Measurements from ENCODE around the gene ARVCF.

The ARVCF gene

DNA sequence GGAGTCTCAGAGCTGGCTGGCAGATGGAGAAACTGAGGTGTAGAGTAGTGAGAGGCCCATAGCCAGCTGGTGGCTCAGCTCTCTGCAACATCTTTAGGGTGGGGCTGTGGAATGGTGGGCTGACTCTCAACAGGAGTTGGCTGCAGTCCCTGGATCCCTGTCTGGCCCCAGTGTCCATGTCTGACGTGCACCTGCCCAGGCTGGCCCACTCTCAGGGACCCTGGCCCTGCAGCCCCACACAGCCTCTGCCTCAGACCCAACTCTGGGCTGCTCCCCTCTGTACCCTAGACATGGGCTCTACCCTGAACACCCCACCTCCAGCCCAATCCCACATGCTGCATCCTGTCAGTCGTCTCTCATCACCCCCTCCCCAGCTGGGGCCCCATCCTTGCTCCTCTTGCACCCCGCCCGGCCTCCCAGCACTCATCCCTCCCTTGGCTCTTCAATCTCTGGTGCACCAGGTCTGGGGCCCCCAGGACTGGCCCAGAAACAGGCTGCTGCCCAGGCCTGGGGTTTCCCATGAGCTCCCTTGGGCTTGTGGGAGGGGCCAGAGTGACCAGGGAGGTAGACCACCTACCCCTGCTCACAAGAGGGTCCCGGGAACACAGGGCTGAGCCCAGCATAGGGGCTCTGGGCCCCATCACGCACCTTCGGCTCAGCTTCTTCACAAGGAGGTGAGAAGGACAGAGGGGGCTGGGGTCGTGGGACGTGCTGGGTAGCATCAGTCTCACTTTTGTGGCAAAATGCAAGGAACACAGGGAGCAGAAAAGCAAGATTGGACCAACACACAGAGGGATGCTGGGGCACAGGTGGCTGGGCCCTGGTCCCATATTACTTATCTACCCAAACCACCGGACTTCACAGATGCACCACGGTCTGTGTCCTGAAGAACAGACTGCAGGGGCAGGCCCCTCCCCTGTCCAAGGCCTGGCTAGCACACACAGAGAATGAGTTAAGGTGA, 31.5 kb downstream of the ARVCF start:
- no peak for DNase-seq

DNA sequence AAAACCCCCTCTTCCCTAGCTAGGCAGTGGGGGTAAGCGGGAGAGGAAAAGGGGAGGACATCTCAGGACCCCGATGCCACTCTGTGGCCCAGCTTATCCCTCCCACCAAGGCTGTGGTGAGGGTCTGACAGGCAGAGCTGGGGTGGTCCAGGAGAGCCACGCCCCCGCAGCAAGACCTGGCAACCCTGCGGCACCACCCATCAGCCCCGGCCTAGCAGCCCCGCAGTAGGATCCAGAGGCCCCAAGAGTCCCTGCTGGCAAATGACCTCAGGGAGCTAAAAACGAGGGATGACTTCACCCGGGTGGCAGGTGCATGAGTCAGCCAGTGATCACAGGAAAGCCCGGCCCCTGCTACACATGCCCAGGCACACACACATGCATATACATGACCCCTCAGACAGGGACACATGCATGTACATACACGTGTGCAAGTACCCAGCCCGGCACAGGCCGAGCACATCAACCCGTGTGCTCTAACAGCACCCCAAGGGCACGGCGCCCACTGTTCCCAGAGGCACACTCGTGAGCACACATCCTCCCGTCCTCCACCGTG, 32.3 kb downstream of the ARVCF start:
- peak; percentile 37 for DNase-seq

DNA sequence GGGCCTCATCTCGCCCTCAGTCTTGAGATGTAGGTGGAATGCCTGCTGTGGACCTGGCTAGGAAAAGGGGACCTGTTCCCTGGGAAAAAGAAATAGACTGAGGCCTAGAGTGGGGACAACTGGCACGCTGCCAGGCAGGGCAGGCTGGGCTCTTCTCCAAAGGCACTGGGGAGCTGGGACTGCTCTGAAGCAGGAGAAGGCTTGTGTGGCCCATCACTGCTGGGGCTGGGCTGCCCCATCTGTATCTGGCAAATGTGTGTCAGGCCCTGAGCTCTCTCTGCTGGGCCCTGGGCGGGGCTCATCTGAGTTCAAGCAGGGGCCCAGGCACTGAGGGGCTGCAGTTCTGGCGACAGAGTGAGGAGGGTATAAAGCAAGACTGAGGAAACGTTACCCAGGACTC, 32.9 kb downstream of the ARVCF start:
- no peak for DNase-seq

DNA sequence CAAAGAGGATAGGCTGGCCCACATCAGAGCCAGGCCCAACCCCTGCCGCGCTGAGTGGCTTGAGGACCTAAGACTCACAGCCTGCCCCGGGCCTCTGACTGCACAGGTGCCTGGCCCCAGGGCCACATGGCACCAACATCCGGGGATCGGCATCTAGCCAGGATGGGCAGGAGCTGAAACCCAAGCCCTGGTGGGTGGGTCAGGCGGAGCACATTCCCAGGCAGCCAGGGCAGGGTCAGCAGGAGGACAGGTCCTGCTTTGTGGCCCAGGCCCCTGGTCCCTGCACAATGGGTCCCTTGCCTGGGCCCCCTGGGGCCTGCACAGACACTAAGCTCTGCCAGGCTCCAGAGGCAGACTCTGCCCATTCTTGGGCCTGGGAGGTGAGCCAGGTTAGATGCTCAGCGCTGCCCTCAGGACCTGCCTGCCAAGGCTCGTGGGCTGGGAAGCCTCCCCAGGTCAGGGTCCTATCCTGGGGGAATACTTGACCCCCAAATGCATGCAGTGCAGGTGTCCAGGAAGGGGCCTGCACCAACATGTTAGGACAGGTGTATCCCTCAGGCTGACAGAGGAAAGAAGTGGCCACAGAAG, 33.5 kb downstream of the ARVCF start:
- DNase-seq, result no peak

DNA sequence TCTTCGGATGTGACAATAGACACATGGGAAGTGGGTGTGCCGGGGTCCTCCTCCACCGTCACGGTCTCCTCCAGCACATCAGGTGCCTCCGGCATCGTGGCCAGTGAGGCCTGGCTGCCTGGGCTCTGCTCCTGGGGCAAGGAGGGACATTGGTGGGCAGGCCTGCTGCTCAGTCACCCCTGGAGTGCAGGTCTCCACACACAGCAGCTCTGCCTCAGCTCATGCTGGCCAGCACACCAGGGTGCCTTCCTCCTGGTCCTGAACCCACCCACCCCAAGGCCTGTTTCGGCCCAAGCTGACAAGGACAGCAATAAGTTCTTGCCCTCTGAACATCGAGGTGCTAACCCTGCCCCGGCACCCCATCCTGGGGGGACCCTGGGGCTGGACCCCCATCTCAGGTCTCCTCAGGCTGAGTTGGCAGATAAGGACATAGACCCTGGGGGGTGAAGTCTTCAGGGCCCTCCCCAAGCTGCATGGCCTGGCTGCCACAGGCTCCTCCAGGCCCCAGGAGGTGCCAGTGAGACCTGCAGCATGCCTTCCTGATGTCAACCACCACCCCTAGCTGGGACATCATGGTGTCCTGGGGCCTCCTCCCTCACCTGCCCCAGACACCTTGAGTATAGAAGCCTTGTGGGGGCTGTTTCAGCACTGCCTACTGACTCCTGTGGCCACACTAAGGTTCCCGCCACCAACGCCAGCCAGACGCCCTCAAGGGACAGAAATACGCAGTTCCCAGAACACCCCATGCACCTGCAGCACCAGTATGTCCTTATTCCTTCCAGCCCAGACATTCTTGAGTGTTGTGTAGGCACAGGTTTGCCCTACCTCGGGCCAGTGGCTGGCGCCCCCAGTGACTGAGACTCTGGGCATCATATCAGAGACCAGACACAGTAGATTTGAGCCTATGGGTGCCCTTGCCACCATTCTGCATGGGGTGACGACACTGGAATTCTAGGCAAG, 34.4 kb downstream of the ARVCF start:
- no peak for DNase-seq

DNA sequence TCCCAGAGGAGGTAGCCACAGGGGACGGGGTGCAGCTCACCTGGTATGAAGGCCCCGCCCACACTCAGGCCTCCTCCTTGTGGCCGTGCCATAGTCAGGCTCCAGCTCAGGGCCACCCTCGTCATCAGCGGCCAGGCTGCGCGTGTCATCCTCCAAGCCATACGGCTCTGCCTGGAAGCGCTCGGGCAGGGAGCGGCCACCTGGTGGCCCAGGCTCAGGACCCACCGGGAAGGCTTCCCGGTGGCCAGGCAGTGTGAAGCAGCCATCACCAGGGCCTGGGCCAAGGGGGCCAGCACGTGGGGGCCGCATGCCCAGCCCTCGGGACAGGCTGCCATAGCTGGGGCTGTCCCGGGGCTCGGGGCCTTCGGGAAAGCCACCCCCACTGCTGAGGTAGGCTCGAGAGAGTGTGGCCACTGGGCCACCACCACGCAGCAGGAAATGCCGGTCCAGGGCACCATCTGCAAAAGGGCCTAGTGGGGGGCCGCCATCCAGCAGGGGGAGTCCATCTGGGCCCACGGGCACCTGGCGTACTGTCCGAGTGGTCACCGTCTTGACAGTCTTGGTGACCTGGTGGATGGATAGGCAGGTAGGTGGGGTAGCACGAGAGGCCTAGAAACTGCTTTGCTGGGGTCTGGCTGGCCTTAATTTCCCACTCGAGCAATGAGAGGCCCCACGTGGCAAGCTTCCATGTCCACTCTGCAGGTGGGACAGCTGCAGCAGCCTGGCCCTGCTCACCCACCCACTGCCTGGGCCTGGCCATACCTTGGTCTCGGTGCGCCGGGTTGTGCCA, 35.3 kb downstream of the ARVCF start:
- no peak for DNase-seq

DNA sequence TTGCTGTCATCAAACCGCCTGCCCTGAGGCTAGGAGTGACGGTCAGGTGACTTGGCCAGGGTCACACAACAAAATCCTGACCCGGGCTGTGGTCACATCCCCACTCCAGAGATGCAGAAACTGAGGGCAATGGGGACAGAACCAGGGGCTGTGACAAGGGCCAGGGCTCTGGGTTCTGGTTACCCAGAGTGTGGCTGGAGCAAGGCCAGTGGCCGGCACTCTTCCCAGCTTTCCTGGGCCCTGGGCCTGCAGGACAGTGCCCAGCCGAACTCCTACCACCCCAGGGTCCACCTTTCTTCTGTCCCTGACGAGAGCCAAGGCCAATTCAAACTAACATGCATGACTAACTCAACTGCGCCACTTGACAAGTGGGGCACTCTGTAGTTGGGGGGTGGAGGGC, 35.9 kb downstream of the ARVCF start:
- no peak for DNase-seq

DNA sequence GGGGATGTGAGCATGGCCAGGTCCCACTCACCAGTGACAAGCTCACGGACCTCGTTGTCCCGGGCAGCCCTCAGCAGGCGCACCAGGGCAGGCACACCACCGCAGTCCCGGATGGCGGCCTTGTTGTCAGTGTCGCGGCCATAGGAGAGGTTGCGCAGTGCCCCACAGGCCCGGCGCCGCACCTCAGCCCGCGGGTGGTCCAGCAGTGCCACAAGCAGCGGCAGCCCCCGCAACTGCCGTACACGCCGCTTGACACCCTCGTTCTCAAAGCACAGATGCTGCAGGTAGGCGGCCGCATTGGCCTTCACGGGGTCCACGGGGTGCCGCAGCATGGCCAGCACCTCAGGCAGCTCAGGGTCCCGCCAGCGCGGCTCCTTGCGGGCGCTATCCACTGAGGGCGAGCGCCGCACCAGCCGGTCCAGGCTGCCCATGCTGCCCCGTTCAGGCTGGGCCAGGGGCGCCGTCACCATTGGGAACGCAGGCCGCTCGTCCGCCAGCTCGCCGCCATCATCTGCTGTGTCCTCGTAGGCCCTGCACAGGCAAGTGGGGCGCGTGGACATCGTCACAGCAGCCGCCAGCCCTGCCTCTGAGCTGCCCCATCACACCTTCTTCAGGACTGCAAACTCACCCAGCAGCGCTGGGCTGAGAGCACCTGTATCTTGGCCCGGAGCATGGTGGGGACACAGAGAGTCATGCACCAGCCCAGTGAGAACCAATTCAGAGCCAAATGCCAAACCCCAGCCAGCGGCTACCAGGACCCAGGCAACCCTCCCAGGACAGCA, 36.7 kb downstream of the ARVCF start:
- no peak for DNase-seq

DNA sequence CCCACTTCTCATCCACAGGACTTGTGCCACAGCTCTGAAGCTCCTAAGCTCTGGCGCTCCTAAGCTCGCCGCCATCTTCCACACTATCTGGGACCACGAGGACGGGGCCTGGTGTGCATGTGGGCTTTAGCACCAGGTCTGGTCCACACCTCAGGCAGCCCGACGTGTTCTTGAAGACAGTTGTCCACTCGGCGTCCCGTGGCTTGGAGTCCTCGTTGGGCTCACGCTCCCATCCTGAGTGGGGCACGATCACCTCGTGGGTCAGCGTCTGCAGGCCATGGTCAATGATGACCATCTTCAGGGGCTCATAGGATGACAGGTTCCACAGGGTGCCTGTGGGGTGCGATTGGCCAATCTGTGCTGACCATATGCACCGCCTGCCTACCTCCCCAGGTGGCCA, 37.9 kb downstream of the ARVCF start:
- no peak for DNase-seq

DNA sequence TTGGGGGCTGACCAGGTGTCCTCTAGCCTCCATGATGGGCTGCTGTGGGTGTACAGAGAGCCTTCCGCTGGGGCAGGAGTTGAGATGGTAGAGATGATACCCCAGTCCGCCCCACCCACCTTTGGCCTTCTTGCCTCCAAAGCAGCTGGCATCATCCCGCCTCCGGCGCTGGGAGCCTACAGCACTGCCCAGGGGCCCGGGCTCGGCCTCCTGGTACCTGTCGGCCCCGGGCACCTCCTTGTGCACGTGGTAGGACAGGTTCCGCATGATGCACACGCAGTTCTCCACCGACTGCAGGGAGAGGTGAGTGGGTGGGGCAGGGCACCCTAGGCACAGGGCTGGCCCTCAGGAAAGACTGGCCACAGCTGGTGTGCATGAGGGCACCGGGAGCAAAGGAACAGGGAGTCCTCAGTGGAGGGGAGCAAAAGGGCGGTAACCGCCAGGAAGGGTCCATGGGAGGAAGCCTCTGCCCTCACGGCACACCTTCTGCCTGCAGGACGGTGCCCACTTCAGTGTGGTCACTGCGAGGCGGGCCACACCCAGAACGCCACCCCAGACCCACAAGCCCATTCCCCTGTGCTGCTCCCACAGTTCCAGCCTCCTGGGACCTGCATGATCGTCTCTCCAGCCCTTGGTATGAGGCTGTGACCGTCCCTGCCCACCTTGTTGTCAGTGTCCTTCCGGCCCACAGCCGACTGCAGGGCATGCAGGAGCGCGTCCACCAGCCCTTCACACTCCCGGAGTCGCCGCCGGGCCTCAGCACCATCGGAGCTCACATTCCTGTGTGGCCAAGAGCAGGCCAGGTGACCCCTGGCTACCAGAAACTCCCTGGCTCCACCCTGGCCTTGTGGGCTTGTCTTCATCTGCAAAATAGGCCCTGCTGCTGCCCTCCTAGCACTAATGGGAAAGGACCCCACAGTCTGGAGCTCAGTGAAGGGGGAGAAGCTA, 39.1 kb downstream of the ARVCF start:
- DNase-seq, result no peak

DNA sequence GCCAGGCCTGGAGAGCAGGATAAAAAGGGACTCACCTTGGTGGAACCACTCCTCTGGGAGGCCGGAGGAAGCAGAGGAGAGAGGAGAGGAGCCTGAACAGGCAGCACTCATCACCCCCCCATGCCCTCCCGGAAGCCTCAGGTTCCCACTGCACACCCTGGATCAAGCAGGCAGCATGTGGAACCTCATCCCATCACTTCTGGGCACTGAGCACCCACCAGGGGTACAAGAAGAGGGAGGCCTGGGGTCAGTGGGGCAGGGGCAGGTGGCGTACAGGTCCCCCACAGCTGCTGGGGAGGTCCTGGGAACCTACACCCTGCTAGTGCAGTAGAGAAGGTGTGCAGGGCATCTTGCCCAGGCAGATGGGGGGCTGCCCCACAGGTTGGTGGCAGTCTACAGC, 40.0 kb downstream of the ARVCF start:
- DNase-seq, result no peak

DNA sequence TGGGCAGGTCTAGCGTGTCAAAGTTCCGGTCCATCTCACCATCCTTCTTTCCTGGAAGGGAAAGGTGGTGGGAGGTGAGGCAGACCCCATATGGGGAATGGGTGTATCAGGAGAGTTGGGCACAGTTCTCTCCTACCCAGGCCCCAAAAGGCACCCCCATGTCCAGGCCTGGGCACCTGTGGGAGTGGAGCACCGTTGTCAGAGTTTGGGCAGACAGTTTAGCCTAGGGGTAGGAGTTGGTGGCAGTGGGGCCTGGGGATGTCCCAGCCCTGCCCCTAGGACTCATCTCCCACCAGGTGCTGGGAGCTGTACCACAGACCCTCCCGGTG, 41.0 kb downstream of the ARVCF start:
- DNase-seq, result no peak

DNA sequence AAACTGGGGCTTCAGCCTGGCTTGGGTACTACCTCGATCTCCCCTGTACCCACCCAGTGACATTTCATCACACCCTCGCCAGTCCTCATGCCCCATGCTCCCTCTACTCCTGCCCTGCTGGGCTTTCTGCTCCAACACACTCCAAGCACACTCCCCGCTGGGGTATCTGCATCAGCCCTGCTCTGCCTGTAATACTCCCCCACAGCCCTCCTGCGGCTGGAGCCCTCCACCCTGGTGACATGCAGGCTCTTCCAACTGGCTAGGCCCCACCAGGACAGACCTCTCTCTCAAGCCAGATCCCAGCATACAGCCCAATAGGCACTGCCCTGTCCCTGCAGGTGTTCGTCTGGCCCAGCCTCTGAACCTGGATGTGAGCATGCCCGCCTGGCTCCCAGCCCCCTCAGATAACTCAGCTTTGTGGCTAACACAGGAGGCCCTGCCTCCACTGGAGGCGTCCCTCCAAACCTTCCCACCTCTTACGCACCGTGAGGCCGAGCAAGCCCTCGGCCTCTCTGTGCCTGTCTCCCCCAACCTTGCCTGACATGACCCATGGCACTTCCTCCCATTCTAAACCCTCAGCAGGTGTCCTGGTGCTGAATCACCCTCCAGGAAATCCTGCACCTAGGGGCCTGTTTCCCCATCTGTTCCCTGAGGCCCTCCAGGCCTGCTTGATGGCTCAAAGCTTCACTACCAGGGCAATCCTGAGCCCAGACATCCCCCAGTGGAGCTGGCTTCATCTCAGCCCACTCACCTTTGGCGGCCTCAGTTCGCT, 41.5 kb downstream of the ARVCF start:
- DNase-seq, result no peak

DNA sequence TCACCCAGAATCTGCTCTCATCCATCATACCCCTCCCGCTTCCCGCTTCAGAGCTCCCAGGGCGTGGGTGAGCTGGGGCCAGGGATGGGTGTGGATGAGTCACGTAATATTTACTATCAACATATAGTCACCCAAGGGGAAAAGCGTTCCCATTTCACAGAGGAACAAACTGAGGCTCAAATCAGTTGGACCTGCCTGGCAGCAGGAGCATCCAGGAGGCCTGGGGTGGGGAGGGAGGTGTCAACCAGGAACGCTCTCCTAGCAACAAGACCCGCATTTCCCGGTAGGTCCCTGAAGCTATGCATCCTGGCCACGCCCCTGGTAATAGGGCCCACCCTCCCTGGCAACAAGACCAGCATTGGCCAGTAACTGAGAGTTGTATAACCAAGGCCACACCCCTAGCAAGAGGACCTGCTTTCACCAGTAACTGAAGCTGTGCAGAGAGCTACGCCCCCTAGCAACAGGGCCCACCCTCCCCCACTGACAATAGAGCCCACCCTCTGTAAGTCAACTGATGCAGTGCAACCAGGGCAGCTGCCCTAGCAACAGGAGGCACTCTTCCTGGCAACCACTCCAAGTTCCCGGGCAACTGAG, 42.3 kb downstream of the ARVCF start:
- peak; percentile 38 for DNase-seq

DNA sequence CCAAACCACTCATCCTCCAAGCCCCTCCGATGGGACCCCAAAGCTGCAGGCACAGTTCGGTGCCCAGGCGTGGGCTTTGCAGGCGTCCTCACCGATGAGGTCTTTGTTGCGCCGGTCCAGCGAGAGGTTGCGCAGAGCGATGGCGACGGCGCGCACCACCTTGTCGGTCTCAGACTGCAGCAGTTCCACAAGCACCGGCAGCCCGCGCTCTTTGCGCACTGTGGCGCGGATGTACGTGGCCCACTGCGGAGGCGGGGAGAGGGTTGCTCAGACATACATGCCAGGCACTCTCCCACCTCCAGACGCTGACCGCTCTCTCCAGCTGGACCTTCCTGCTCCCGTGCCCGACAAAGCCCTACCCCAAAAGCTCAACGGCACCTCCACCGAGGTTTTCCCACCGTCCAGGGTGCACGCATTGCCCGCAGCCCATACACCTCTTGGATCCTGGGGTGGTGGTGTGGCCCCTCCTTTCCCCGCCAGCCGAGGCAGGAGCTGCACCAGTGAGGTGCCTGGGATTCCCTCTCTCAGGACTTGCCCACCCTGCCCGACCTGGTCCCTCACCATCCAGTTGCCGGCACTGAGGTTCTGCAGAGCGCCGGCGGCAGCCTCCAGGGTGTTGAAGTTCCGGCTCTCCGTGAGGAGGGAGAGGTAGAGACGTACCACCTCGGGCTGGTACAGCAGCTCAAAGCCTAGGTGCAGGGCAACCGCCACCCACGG, 42.9 kb downstream of the ARVCF start:
- no peak for DNase-seq

DNA sequence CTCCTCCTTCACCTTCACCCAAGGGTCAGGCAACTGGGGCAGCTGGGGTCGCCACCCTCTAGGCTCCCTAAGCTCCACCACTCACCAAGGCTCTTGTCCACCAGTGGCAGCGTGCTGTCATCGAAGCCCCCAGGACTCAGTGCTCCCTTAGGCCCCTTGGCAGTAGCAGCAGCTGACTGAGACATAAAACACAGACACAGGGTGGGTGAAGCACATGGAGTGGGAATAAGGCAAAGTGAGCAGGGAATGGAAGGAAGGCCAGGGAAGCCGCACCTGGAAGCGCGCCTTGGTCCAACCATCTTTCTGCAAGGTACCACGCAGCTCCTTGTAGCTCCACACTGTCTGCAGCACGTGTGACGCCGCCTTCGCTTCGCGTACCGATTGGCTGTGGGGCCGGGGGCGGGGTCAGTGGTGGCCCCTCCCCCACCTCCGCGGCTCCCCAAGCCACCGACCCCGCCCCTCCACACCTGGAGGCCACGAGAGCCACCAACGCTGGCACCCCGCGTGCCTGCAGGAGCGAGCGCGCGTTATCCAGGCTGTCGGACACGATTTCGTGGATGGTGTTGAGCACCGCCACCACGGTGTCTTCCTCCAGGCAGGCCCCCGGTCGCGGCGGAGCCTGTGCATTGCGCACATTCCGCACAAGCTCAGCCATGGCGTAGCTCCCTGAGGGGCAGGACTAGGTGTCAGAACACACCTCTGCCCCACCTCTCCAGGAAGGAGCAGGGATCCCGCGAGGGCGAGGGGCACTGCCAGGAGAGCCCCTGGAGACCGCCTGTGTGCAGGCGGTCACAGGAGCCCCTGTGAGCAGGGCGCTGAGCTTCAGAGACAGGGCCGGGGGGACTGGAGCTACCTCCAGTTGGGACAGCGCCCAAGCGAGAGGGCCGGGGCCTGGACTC, 43.7 kb downstream of the ARVCF start:
- DNase-seq, result no peak

DNA sequence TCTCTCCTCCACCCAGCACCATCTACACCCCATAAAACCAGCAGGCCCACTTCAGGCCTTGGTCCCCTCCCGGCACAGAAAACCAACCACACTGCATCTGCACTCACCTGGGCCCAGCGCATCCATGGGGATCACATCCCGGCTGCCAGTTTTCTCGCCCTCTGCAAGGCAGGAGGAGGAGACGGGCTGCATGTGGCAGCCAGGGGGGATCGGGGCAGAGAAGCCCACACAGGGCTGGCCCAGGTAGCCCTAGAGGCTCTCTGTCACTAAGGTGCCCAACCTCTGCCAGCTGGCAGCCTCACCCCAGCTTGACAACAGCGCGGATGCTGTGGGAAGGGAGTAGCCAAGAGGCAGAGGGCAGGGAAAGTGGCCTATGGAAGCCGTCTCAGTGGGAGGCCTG, 44.4 kb downstream of the ARVCF start:
- no peak for DNase-seq
